ENCODE data around the gene NRG2. TPM values are rescaled to one million over a fixed set of nuclear protein-coding genes. Genes with fewer than 3 reads are reported as not detected.

NRG2 gene
- polyA plus RNA-seq, 1 of the 3 experiments (the other 2 are of a cell fraction), result 3.7 TPM

DNA sequence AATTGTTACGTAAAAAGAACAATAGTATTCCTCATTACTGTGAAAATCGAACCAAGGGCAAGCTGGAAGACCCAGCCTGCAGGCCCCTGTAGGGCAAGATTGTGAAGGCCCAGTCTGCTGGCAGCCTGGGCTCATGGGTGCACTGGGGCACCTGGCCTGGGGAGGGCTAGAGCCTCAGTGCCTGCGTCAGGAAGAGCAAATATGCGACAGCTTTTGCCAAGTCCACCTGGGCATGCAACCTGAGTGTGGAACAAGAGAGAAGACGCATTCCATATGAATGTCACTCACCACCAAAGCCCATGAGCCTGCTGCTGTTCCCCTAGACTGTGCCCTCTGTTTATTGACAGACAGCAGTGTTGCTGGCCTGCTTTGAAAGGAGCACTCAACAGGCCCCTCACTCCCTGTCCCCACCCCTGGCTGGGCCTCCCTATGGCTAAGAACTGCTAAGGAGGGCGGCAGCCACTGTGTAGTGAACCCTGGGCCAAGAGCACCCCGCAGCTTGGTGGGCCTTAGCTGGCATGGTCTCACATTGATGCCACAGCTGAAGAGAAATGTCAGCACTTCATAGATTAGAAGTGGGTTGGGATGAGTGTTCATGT lies 219.2 kb downstream of the NRG2 start:
- Histone ChIP-seq H3K4me2 (no peak overlapping the region), H3K9me2 (no peaks in the 10 kb centered on the region), H3K9me3 (0 out of 2 replicates have a peak, but pooled peaks cover 3% of the 10 kb centered on the region), H3K36me3 (replicated peaks in 1 of 2; ENCODE audit: control insufficient read depth in 1 of 2, insufficient read depth in 2 of 2, low read length in 1 of 2) (no peaks in the 10 kb centered on the region), H3K9ac (no peak overlapping the region), H3K79me2 (ENCODE audit: insufficient read depth) (no peaks in the 10 kb centered on the region), H2AFZ (ENCODE audit: low read depth) (no peak overlapping the region), H3K27me3 (ENCODE audit: insufficient read depth) (0 out of 2 replicates have a peak, but pooled peaks cover 5% of the 10 kb centered on the region), H3K27ac (ENCODE audit: low read depth in 2 of 2, low read length in 1 of 2) (no peak overlapping the region), H4K20me1 (ENCODE audit: insufficient read depth) (no peaks in the 10 kb centered on the region), H3K4me3 (ENCODE audit: low read depth in 2 of 2, low read length in 1 of 2) (no peak overlapping the region), H3F3A (replicated peaks; ENCODE audit: insufficient read depth) (no peaks in the 10 kb centered on the region), H3K4me1 (ENCODE audit: control insufficient read depth in 1 of 2, insufficient read depth in 2 of 2, low read depth in 1 of 2, low read length in 1 of 2) (no peaks in the 10 kb centered on the region)
- CTCF ChIA-PET, result interaction anchor here (0.6 to 1.9 kb wide), 4 partner anchors 20 to 528 kb away, joined by 3 to 6 read pairs (median 3); no protein-coding TSS in a partner anchor
- TF ChIP-seq RCOR1 (IDR thresholded peaks at IDR 0.05; ENCODE audit: low read length) (no peak), ELF1 (IDR thresholded peaks at IDR 0.05) (no peak), USF1 (IDR thresholded peaks at IDR 0.05; ENCODE audit: borderline replicate concordance, low read depth) (no peak), GABPA (IDR thresholded peaks at IDR 0.05; ENCODE audit: low read depth) (no peak), EP300 (IDR thresholded peaks at IDR 0.05; ENCODE audit: borderline replicate concordance in 1 of 2, low read depth in 1 of 2, low read length in 1 of 2) (no peak), SIN3A (IDR thresholded peaks at IDR 0.05; ENCODE audit: borderline replicate concordance, low read depth, low read length) (no peak), JUND (IDR thresholded peaks at IDR 0.05) (no peak), RAD21 (IDR thresholded peaks at IDR 0.05; ENCODE audit: low read length) (no peak), IRF3 (IDR thresholded peaks at IDR 0.05; ENCODE audit: low read depth, low read length) (no peak), MAX (IDR thresholded peaks at IDR 0.05; ENCODE audit: low read depth) (no peak), MEF2A (IDR thresholded peaks at IDR 0.05; ENCODE audit: borderline replicate concordance, low read depth) (no peak)
- TF ChIP-seq, protein P1, sequence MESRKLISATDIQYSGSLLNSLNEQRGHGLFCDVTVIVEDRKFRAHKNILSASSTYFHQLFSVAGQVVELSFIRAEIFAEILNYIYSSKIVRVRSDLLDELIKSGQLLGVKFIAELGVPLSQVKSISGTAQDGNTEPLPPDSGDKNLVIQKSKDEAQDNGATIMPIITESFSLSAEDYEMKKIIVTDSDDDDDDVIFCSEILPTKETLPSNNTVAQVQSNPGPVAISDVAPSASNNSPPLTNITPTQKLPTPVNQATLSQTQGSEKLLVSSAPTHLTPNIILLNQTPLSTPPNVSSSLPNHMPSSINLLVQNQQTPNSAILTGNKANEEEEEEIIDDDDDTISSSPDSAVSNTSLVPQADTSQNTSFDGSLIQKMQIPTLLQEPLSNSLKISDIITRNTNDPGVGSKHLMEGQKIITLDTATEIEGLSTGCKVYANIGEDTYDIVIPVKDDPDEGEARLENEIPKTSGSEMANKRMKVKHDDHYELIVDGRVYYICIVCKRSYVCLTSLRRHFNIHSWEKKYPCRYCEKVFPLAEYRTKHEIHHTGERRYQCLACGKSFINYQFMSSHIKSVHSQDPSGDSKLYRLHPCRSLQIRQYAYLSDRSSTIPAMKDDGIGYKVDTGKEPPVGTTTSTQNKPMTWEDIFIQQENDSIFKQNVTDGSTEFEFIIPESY (IDR thresholded peaks at IDR 0.05; ENCODE audit: borderline replicate concordance, low read depth), result no peak
- WGBS (ENCODE audit: low lambda C conversion rate), result 53% methylated on average over 4 of the region's 7 CpGs
- POLR2A ChIA-PET, result no interaction called here
- DNase-seq, result no peak
